Esophagus squamous epithelium (tissue), 4 donors: ENCODE data around the gene XRN1.

Source experiments
- POLR2A ChIP-seq, 4 donors: fragments of 450-650 bp; IDR thresholded peaks; one replicate each; pipeline ENCODE4 v1.6.1; 2017; ENCODE audit warnings: antibody characterized with exemption in 4 of 4, mild to moderate bottlenecking in 4 of 4, moderate library complexity in 3 of 4
- TF ChIP-seq, protein P1 (sequence below), 6 experiments: fragments of 450-650 bp in 4 of 6; fragments of 200-600 bp in 2 of 6; sonication (generic) in 2 of 6; IDR thresholded peaks; one replicate each; pipeline ENCODE4 v1.5.1; 2016 to 2019; ENCODE audit warnings: antibody characterized with exemption in 6 of 6, mild to moderate bottlenecking in 4 of 6, moderate library complexity in 4 of 6

DNA sequence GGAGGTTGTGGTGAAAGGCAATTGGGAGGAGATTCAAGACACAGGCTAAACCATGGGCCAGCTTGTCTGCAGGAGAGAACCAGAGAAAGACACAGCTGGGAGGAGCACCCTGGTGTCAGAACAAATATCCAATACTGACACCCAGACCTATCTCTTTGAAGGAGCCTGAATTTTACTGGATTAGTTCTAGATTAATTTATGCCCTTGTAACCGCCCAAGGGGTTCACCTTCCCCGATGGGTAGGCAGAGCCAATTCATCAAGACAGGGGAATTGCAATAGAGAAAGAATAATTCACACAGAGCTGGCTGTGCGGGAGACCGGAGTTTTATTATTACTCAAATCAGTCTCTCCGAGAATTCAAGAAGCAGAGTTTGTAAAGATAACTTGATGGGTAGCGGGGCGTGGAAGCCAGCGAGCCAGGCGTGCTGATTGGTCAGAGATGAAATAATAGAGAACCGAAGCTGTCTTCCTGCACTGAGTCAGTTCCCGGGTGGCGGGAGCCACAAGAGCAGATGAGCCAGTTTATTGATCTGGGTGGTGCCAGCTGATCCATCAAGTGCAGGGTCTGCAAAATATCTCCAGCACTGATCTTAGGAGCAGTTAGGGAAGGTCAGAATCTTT lies 191.0 kb downstream of the XRN1 start:
- TF ChIP-seq, protein P1, sequence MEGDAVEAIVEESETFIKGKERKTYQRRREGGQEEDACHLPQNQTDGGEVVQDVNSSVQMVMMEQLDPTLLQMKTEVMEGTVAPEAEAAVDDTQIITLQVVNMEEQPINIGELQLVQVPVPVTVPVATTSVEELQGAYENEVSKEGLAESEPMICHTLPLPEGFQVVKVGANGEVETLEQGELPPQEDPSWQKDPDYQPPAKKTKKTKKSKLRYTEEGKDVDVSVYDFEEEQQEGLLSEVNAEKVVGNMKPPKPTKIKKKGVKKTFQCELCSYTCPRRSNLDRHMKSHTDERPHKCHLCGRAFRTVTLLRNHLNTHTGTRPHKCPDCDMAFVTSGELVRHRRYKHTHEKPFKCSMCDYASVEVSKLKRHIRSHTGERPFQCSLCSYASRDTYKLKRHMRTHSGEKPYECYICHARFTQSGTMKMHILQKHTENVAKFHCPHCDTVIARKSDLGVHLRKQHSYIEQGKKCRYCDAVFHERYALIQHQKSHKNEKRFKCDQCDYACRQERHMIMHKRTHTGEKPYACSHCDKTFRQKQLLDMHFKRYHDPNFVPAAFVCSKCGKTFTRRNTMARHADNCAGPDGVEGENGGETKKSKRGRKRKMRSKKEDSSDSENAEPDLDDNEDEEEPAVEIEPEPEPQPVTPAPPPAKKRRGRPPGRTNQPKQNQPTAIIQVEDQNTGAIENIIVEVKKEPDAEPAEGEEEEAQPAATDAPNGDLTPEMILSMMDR (IDR thresholded peaks at IDR 0.05), result no peak
- no peak for TF ChIP-seq POLR2A (IDR thresholded peaks at IDR 0.05)
